Loucy (cell line): ENCODE results near the gene CDK18.

ENCODE experiments used
- CTCF ChIP-seq: fragments of 200-600 bp; sonication (generic); conservative IDR thresholded peaks from 2 replicates; pipeline ENCODE4 v1.5.1; 2014; ENCODE audit warnings: mild to moderate bottlenecking, antibody characterized with exemption, low read length
- EZH2phosphoT487 ChIP-seq: fragments of 200-600 bp; IDR thresholded peaks from 2 replicates; pipeline ENCODE4 v1.6.1; 2018; ENCODE audit warnings: antibody characterized with exemption, mild to moderate bottlenecking, moderate library complexity, borderline replicate concordance

- TF ChIP-seq CTCF (no peak), EZH2phosphoT487 (no peak)
Measured at GRCh38 chr1:205514211-205515142, 10.0 kb downstream of the CDK18 start.
